Karpas-422 (cell line): Measurements from ENCODE around the gene F12. TPM values are rescaled to one million over a fixed set of nuclear protein-coding genes. Genes with fewer than 3 reads are reported as not detected.

Experiments used
- DNase-seq: peaks from one replicate; pipeline ENCODE4 v3.0.0-alpha.2; 2015
- H2AFZ ChIP-seq: fragments of 200-600 bp; sonication (generic); 2 replicates; pipeline ENCODE4 v1.6.1; 2014; ENCODE audit warnings: antibody characterized with exemption, low read length, mixed read lengths
- H3K27ac ChIP-seq: fragments of 200-600 bp; sonication (generic); 2 replicates; pipeline ENCODE4 v1.5.1; 2014; ENCODE audit warnings: mild to moderate bottlenecking, low read length, moderate library complexity
- H3K27me3 ChIP-seq: fragments of 200-600 bp; sonication (generic); 2 replicates; pipeline ENCODE4 v1.6.1; 2014; ENCODE audit warnings: low read length, mixed read lengths
- H3K36me3 ChIP-seq: fragments of 200-600 bp; sonication (generic); 2 replicates; pipeline ENCODE4 v1.6.1; 2014; ENCODE audit warnings: low read length, mixed read lengths; ENCODE audit not compliant: insufficient read depth
- H3K4me1 ChIP-seq: fragments of 200-600 bp; sonication (generic); 2 replicates; pipeline ENCODE4 v1.6.1; 2014; ENCODE audit warnings: mild to moderate bottlenecking, low read length, mixed read lengths
- H3K4me2 ChIP-seq: fragments of 200-600 bp; sonication (generic); 2 replicates; pipeline ENCODE4 v1.6.1; 2014; ENCODE audit warnings: low read length, low read depth, mild to moderate bottlenecking; ENCODE audit not compliant: poor library complexity, severe bottlenecking
- H3K4me3 ChIP-seq: fragments of 200-600 bp; sonication (generic); 2 replicates; pipeline ENCODE4 v1.5.1; 2014; ENCODE audit warnings: mild to moderate bottlenecking, antibody characterized with exemption, low read length, mixed read lengths
- H3K79me2 ChIP-seq: fragments of 200-600 bp; sonication (generic); 2 replicates; pipeline ENCODE4 v1.6.1; 2014; ENCODE audit warnings: mild to moderate bottlenecking, low read length, mixed read lengths
- H3K9ac ChIP-seq: fragments of 200-600 bp; sonication (generic); 2 replicates; pipeline ENCODE4 v1.6.0; 2014; ENCODE audit warnings: low read length
- H3K9me2 ChIP-seq: fragments of 200-600 bp; sonication (generic), shearing (Covaris generic); replicated peaks from 2 replicates; pipeline ENCODE4 v1.6.0; 2014; ENCODE audit warnings: mild to moderate bottlenecking, low read length, moderate library complexity; ENCODE audit not compliant: insufficient read depth
- H3K9me3 ChIP-seq: fragments of 300-700, 200-600 bp; sonication (generic); 2 replicates; pipeline ENCODE4 v1.6.1; 2014; ENCODE audit warnings: low read length, mixed read lengths
- H4K20me1 ChIP-seq: fragments of 200-600 bp; sonication (generic); 2 replicates; pipeline ENCODE4 v1.6.1; 2014; ENCODE audit warnings: mild to moderate bottlenecking, antibody characterized with exemption, low read length, low read depth; ENCODE audit not compliant: insufficient read depth
- total RNA-seq: library from RNA; depleted of rRNA; stranded (reverse); fragments of >200 nt; shearing (Covaris generic); gene quantifications from 2 replicates; pipeline ENCODE4 v1.2.3, GENCODE V29; 2014; ENCODE audit warnings: low replicate concordance

F12 gene
- total RNA-seq, 1 experiment from 2014 or later: 6.5 TPM

GRCh38 chr5:177390363-177391300 lies 18.7 kb downstream of the F12 start:
- H3K27ac ChIP-seq: no peak overlapping the region

GRCh38 chr5:177389241-177390169 lies 19.9 kb downstream of the F12 start:
- peak; percentile 65 for DNase-seq
- Histone ChIP-seq H3K27ac (no peak overlapping the region), H3K27me3 (no peaks in the 10 kb centered on the region), H3K4me3 (no peak overlapping the region), H2AFZ (peak overlapping the region; percentile 37; the same call in 1 of the 2 replicates), H3K9me2 (no peaks in the 10 kb centered on the region), H3K9ac (peak overlapping the region; percentile 37), H3K36me3 (no peaks in the 10 kb centered on the region), H3K4me2 (peak overlapping the region; percentile 37), H4K20me1 (no peaks in the 10 kb centered on the region), H3K9me3 (no peaks in the 10 kb centered on the region), H3K79me2 (no peaks in the 10 kb centered on the region), H3K4me1 (peaks cover 35% of the 10 kb centered on the region)

More at GRCh38 chr5:177390363-177391300, 18.7 kb downstream of the F12 start:
- DNase-seq: peak; percentile 96
- no peaks in the 10 kb centered on the region for H3K9me3 ChIP-seq
- H3K4me3 ChIP-seq: no peak overlapping the region
- peaks cover 35% of the 10 kb centered on the region for H3K4me1 ChIP-seq
- H3K4me2 ChIP-seq: no peak overlapping the region
- H3K9me2 ChIP-seq: no peaks in the 10 kb centered on the region
- no peak overlapping the region for H2AFZ ChIP-seq
- H3K9ac ChIP-seq: no peak overlapping the region
- H4K20me1 ChIP-seq: no peaks in the 10 kb centered on the region
- no peaks in the 10 kb centered on the region for H3K27me3 ChIP-seq
- no peaks in the 10 kb centered on the region for H3K36me3 ChIP-seq
- no peaks in the 10 kb centered on the region for H3K79me2 ChIP-seq

GRCh38 chr5:177388521-177389052 lies 20.8 kb downstream of the F12 start:
- Histone ChIP-seq H3K9me2 (no peaks in the 10 kb centered on the region), H3K79me2 (no peaks in the 10 kb centered on the region), H3K9ac (peak overlapping the region; percentile 25), H4K20me1 (no peaks in the 10 kb centered on the region), H3K4me3 (no peak overlapping the region), H3K9me3 (no peaks in the 10 kb centered on the region), H3K4me1 (peaks cover 35% of the 10 kb centered on the region), H2AFZ (no peak overlapping the region), H3K27ac (no peak overlapping the region), H3K36me3 (no peaks in the 10 kb centered on the region), H3K27me3 (no peaks in the 10 kb centered on the region), H3K4me2 (peak overlapping the region; percentile 37)
- no peak for DNase-seq

- no peak for DNase-seq
- Histone ChIP-seq H3K27ac (no peak overlapping the region), H3K4me2 (no peak overlapping the region), H3K79me2 (no peaks in the 10 kb centered on the region), H3K36me3 (no peaks in the 10 kb centered on the region), H2AFZ (no peak overlapping the region), H3K9me3 (no peaks in the 10 kb centered on the region), H4K20me1 (no peaks in the 10 kb centered on the region), H3K9me2 (no peaks in the 10 kb centered on the region), H3K27me3 (no peaks in the 10 kb centered on the region), H3K4me3 (no peak overlapping the region), H3K9ac (no peak overlapping the region), H3K4me1 (peaks cover 32% of the 10 kb centered on the region)
These were observed 22.0 kb downstream of the F12 start for GRCh38 chr5:177387405-177387804.

- H3K9me3 ChIP-seq: no peaks in the 10 kb centered on the region
- H3K4me1 ChIP-seq: peaks cover 32% of the 10 kb centered on the region
- no peaks in the 10 kb centered on the region for H4K20me1 ChIP-seq
- no peak overlapping the region for H3K4me3 ChIP-seq
- H2AFZ ChIP-seq: no peak overlapping the region
- H3K36me3 ChIP-seq: no peaks in the 10 kb centered on the region
- no peak overlapping the region for H3K27ac ChIP-seq
- H3K27me3 ChIP-seq: no peaks in the 10 kb centered on the region
- no peak overlapping the region for H3K4me2 ChIP-seq
- H3K9ac ChIP-seq: no peak overlapping the region
- DNase-seq: no peak
- no peaks in the 10 kb centered on the region for H3K79me2 ChIP-seq
- H3K9me2 ChIP-seq: no peaks in the 10 kb centered on the region
These were observed 22.8 kb downstream of the F12 start for GRCh38 chr5:177386542-177386941.

- Histone ChIP-seq H2AFZ (no peak overlapping the region), H3K4me1 (peaks cover 37% of the 10 kb centered on the region)
- DNase-seq: no peak
These were observed 23.6 kb downstream of the F12 start for GRCh38 chr5:177385720-177386119.

GRCh38 chr5:177384134-177384533 lies 25.2 kb downstream of the F12 start, which contains the start of gene SLC34A1:
SLC34A1 (plus strand) TSS chr5:177384434; CDS start chr5:177385742, 1,308 bp downstream.
- H3K79me2 ChIP-seq: no peaks in the 10 kb centered on the region
- H3K9me3 ChIP-seq: no peaks in the 10 kb centered on the region
- H3K27me3 ChIP-seq: no peaks in the 10 kb centered on the region
- no peak within 1 kb of the TSS for H3K4me3 ChIP-seq
- DNase-seq: no peak
- no peak within 1 kb of the TSS for H3K27ac ChIP-seq
- H4K20me1 ChIP-seq: no peaks in the 10 kb centered on the region
- H3K4me2 ChIP-seq: no peak within 1 kb of the TSS
- H3K36me3 ChIP-seq: no peaks in the 10 kb centered on the region
- no peak within 1 kb of the TSS for H3K9ac ChIP-seq
- H3K4me1 ChIP-seq: peaks cover 25% of the 10 kb centered on the region
- no peaks in the 10 kb centered on the region for H3K9me2 ChIP-seq
- H2AFZ ChIP-seq: no peak within 1 kb of the TSS

More at GRCh38 chr5:177385720-177386119, 23.6 kb downstream of the F12 start:
- H3K4me2 ChIP-seq: no peak overlapping the region
- no peaks in the 10 kb centered on the region for H4K20me1 ChIP-seq
- no peak overlapping the region for H3K4me3 ChIP-seq
- H3K9me3 ChIP-seq: no peaks in the 10 kb centered on the region
- no peak overlapping the region for H3K9ac ChIP-seq
- H3K36me3 ChIP-seq: no peaks in the 10 kb centered on the region
- no peaks in the 10 kb centered on the region for H3K9me2 ChIP-seq
- no peaks in the 10 kb centered on the region for H3K27me3 ChIP-seq
- H3K79me2 ChIP-seq: no peaks in the 10 kb centered on the region
- no peak overlapping the region for H3K27ac ChIP-seq
